ENCODE results near the gene LAMTOR3. TPM values are rescaled to one million over a fixed set of nuclear protein-coding genes. Genes with fewer than 3 reads are reported as not detected.
"Not testable (repeated sequence)": the region's sequence is repeated elsewhere in the genome, so short reads cannot be mapped to it uniquely, and the experiment has no call there.

Gene LAMTOR3
- total and polyA plus RNA-seq, 11 donors: 26.6 to 40.0 (median 34.1) TPM

- Histone ChIP-seq H3K4me3 (no peak overlapping the region), H3K9me3 (no peaks in the 10 kb centered on the region), H3K4me1 (no peaks in the 10 kb centered on the region), H3K27me3 (no peaks in the 10 kb centered on the region), H3K36me3 (peaks cover 0 to 29% (median 0%) of the 10 kb centered on the region in 9 donors), H3K27ac (no peak overlapping the region)
- TF ChIP-seq POLR2A (IDR thresholded peaks at IDR 0.05) (no peak), CTCF (IDR thresholded peaks at IDR 0.05) (no peak)
- no peak for DNase-seq
- intact Hi-C loops (cut with DNase I): no loop called here
- no peak for ATAC-seq
- WGBS, 4 donors: 90 to 94% (median 92%) methylated on average over 7 of the region's 7 CpGs
Observed at GRCh38 chr4:99834569-99834968, 59.7 kb downstream of the LAMTOR3 start.

- peaks cover 0 to 29% (median 0%) of the 10 kb centered on the region in 9 donors for H3K36me3 ChIP-seq
- DNase-seq (no peak), ATAC-seq (no peak)
- no peak overlapping the region for H3K4me3 ChIP-seq
- WGBS, 4 donors: 81 to 90% (median 85%) methylated on average over 5 of the region's 5 CpGs
- intact Hi-C loops (cut with DNase I): no loop called here
- no peaks in the 10 kb centered on the region for H3K27me3 ChIP-seq
- H3K9me3 ChIP-seq: no peaks in the 10 kb centered on the region
- H3K4me1 ChIP-seq: peaks cover 0 to 2% (median 0%) of the 10 kb centered on the region in 12 donors
- H3K27ac ChIP-seq: no peak overlapping the region
- TF ChIP-seq CTCF (IDR thresholded peaks at IDR 0.05): no peak
- TF ChIP-seq POLR2A (IDR thresholded peaks at IDR 0.05): no peak
Observed at GRCh38 chr4:99833756-99834155, 60.5 kb downstream of the LAMTOR3 start.

GRCh38 chr4:99832758-99833157 lies 61.5 kb downstream of the LAMTOR3 start:
- no peak overlapping the region for H3K27ac ChIP-seq
- no peaks in the 10 kb centered on the region for H3K27me3 ChIP-seq
- DNase-seq (no peak), ATAC-seq (no peak)
- H3K4me1 ChIP-seq: peaks cover 0 to 2% (median 0%) of the 10 kb centered on the region in 12 donors
- no peaks in the 10 kb centered on the region for H3K9me3 ChIP-seq
- peaks cover 0 to 26% (median 0%) of the 10 kb centered on the region in 9 donors for H3K36me3 ChIP-seq
- H3K4me3 ChIP-seq: no peak overlapping the region
- intact Hi-C loops (cut with DNase I): no loop called here
- TF ChIP-seq CTCF (IDR thresholded peaks at IDR 0.05): no peak
- no peak for TF ChIP-seq POLR2A (IDR thresholded peaks at IDR 0.05)
- 71 to 89% (median 75%) methylated on average over 3 of the region's 3 CpGs for WGBS, 4 donors

GRCh38 chr4:99832321-99832720 lies 61.9 kb downstream of the LAMTOR3 start:
- H3K36me3 ChIP-seq: peaks cover 0 to 22% (median 0%) of the 10 kb centered on the region in 9 donors
- H3K9me3 ChIP-seq: no peaks in the 10 kb centered on the region
- DNase-seq (no peak), ATAC-seq (no peak)
- no peak overlapping the region for H3K27ac ChIP-seq
- H3K4me3 ChIP-seq: no peak overlapping the region
- intact Hi-C loops (cut with DNase I): no loop called here
- TF ChIP-seq CTCF (IDR thresholded peaks at IDR 0.05) (no peak), POLR2A (IDR thresholded peaks at IDR 0.05) (no peak)
- H3K4me1 ChIP-seq: peaks cover 0 to 2% (median 0%) of the 10 kb centered on the region in 12 donors
- H3K27me3 ChIP-seq: no peaks in the 10 kb centered on the region

GRCh38 chr4:99830051-99830450 lies 64.2 kb downstream of the LAMTOR3 start:
- H3K9me3 ChIP-seq; intact Hi-C loops (cut with DNase I); H3K27me3 ChIP-seq; H3K4me3 ChIP-seq; H3K27ac ChIP-seq; ATAC-seq; H3K36me3 ChIP-seq; DNase-seq; H3K4me1 ChIP-seq: not testable (repeated sequence)
- 77 to 90% (median 86%) methylated on average over 5 of the region's 5 CpGs for WGBS, 4 donors

Data from heart left ventricle (tissue), 16 donors.